GM23338 (cell line): ENCODE results near the gene BRF1. TPM values are rescaled to one million over a fixed set of nuclear protein-coding genes. Genes with fewer than 3 reads are reported as not detected.

Experiments used
- ATAC-seq: fragments of 200-7000 bp; cut with Tn5 transposase; 3 replicates; pipeline ENCODE4 v1.9.1; 2020
- DNase-seq: peaks from one replicate; pipeline ENCODE4 v3.0.0-alpha.2; 2015; ENCODE audit warnings: low spot score
- H2AFZ ChIP-seq: fragments of 200-600 bp; sonication (generic); 2 replicates; pipeline ENCODE4 v1.8.0; 2016; ENCODE audit warnings: antibody characterized with exemption, mild to moderate bottlenecking, moderate library complexity
- H3F3A ChIP-seq: fragments of 200-600 bp; sonication (generic); replicated peaks from 2 replicates; pipeline ENCODE4 v1.8.0; 2017; ENCODE audit warnings: antibody characterized with exemption, mixed run types, low read depth
- H3K27ac ChIP-seq: fragments of 200-600 bp; sonication (generic); 2 replicates; pipeline ENCODE4 v1.6.1; 2016; ENCODE audit warnings: low read depth
- H3K27me3 ChIP-seq: fragments of 200-600 bp; sonication (generic); 2 replicates; pipeline ENCODE4 v1.8.0; 2016; ENCODE audit warnings: mild to moderate bottlenecking, mixed run types, moderate library complexity; ENCODE audit not compliant: insufficient read depth
- H3K36me3 ChIP-seq: fragments of 200-600 bp; sonication (generic); 2 replicates; pipeline ENCODE4 v1.8.0; 2016; ENCODE audit warnings: mild to moderate bottlenecking; ENCODE audit not compliant: insufficient read depth
- H3K4me1 ChIP-seq: fragments of 200-600 bp; sonication (generic); 2 replicates; pipeline ENCODE4 v1.8.0; 2016; ENCODE audit warnings: mild to moderate bottlenecking, moderate library complexity; ENCODE audit not compliant: insufficient read depth
- H3K4me2 ChIP-seq: fragments of 200-600 bp; sonication (generic); 2 replicates; pipeline ENCODE4 v1.7.1; 2017; ENCODE audit warnings: mixed run types
- H3K4me3 ChIP-seq: fragments of 200-600 bp; sonication (generic); 2 replicates; pipeline ENCODE4 v1.6.1; 2016; ENCODE audit warnings: mixed run types
- H3K79me2 ChIP-seq: fragments of 200-600 bp; sonication (generic); replicated peaks from 2 replicates; pipeline ENCODE4 v1.8.0; 2017; ENCODE audit warnings: mild to moderate bottlenecking; ENCODE audit not compliant: insufficient read depth
- H3K9me2 ChIP-seq: fragments of 200-600 bp; sonication (generic); 2 replicates; pipeline ENCODE4 v1.8.0; 2017; ENCODE audit not compliant: insufficient read depth
- H4K20me1 ChIP-seq: fragments of 200-600 bp; sonication (generic); replicated peaks from 2 replicates; pipeline ENCODE4 v1.8.0; 2017; ENCODE audit warnings: mild to moderate bottlenecking; ENCODE audit not compliant: insufficient read depth
- H3K27ac Mint-ChIP-seq: 2 replicates; pipeline ENCODE4 v1.8.0; 2020; ENCODE audit warnings: inconsistent platforms, mild to moderate bottlenecking, moderate library complexity, mixed read lengths
- H3K27me3 Mint-ChIP-seq: 3 replicates; pipeline ENCODE4 v1.8.0; 2022; ENCODE audit warnings: low read depth, mild to moderate bottlenecking, moderate library complexity, mixed read lengths, inconsistent platforms; ENCODE audit not compliant: insufficient read depth, poor library complexity
- H3K36me3 Mint-ChIP-seq: 3 replicates; pipeline ENCODE4 v1.8.0; 2021; ENCODE audit warnings: low read depth, mild to moderate bottlenecking, inconsistent platforms, moderate library complexity, mixed read lengths
- H3K4me1 Mint-ChIP-seq: 3 replicates; pipeline ENCODE4 v1.8.0; 2020; ENCODE audit warnings: mild to moderate bottlenecking, inconsistent platforms, mixed read lengths
- H3K4me3 Mint-ChIP-seq: 3 replicates; pipeline ENCODE4 v1.8.0; 2021; ENCODE audit warnings: moderate library complexity, mild to moderate bottlenecking, inconsistent platforms, mixed read lengths
- H3K9me3 Mint-ChIP-seq: 3 replicates; pipeline ENCODE4 v1.8.0; 2020; ENCODE audit warnings: moderate library complexity, mild to moderate bottlenecking, inconsistent platforms, mixed read lengths
- CREB1 ChIP-seq: fragments of 250-450 bp; sonication (Bioruptor Pico); IDR thresholded peaks from 2 replicates; pipeline ENCODE4 v1.5.0; 2020; ENCODE audit warnings: low read depth, mild to moderate bottlenecking, moderate library complexity
- CTCF ChIP-seq, 2 experiments: fragments of 200-600 bp in 1 of 2; sonication (generic) in 1 of 2; conservative IDR thresholded peaks; 2 replicates each; pipeline versions ENCODE4 v1.5.1 to v1.6.1; 2016 to 2017; ENCODE audit warnings: antibody characterized with exemption in 2 of 2, low read depth in 2 of 2, mild to moderate bottlenecking in 2 of 2, moderate library complexity in 1 of 2
- ETS1 ChIP-seq: IDR thresholded peaks from 2 replicates; pipeline ENCODE4 v1.6.1; 2016; ENCODE audit warnings: antibody characterized with exemption
- EZH2 ChIP-seq: fragments of 200-600 bp; sonication (generic); IDR thresholded peaks from one replicate; pipeline ENCODE4 v1.8.0; 2017; ENCODE audit warnings: antibody characterized with exemption, mild to moderate bottlenecking, low read depth; ENCODE audit not compliant: unreplicated experiment
- EZH2phosphoT487 ChIP-seq: fragments of 200-600 bp; sonication (generic); IDR thresholded peaks from one replicate; pipeline ENCODE4 v1.8.1; 2018; ENCODE audit warnings: antibody characterized with exemption; ENCODE audit not compliant: unreplicated experiment
- JUNB ChIP-seq: IDR thresholded peaks from one replicate; pipeline ENCODE4 v1.6.1; 2016; ENCODE audit warnings: antibody characterized with exemption; ENCODE audit not compliant: unreplicated experiment
- NANOG ChIP-seq: IDR thresholded peaks from 2 replicates; pipeline ENCODE4 v1.6.1; 2016; ENCODE audit warnings: antibody characterized with exemption, borderline replicate concordance
- POLR2AphosphoS5 ChIP-seq: IDR thresholded peaks from 2 replicates; pipeline ENCODE4 v1.6.1; 2016; ENCODE audit warnings: antibody characterized with exemption, low read depth
- REST ChIP-seq: IDR thresholded peaks from one replicate; pipeline ENCODE4 v1.6.1; 2018; ENCODE audit warnings: antibody characterized with exemption; ENCODE audit not compliant: unreplicated experiment
- STAT1 ChIP-seq: IDR thresholded peaks from one replicate; pipeline ENCODE4 v1.6.1; 2016; ENCODE audit warnings: antibody characterized with exemption; ENCODE audit not compliant: unreplicated experiment
- ZNF114 ChIP-seq: fragments of 250-450 bp; sonication (Bioruptor Pico); IDR thresholded peaks from 2 replicates; pipeline ENCODE4 v1.5.0; 2020; ENCODE audit warnings: mild to moderate bottlenecking, moderate library complexity
- ZNF331 ChIP-seq: fragments of 250-450 bp; sonication (Bioruptor Pico); IDR thresholded peaks from 2 replicates; pipeline ENCODE4 v1.5.0; 2020; ENCODE audit warnings: low read depth, mild to moderate bottlenecking, moderate library complexity
- polyA plus RNA-seq: library from polyadenylated mRNA; unstranded; fragments of >200 nt; fragmentation: Nextera tagmentation; extraction: Ambion mirVana; gene quantifications from 2 replicates; pipeline ENCODE4 v1.2.1, GENCODE V29; 2016
- total RNA-seq: library from RNA; depleted of rRNA; stranded (reverse); fragments of >200 nt; shearing (Covaris generic); gene quantifications from 2 replicates; pipeline ENCODE4 v1.2.3, GENCODE V29; 2014

The BRF1 gene
- total and polyA plus RNA-seq, 2 experiments from 2014 or later, result 8.6 to 29.9 TPM

GRCh38 chr14:105195051-105195450, 105.8 kb downstream of the BRF1 start:
- H3K36me3 ChIP-seq, result no peaks in the 10 kb centered on the region
- no peaks in the 10 kb centered on the region for H3K9me3 Mint-ChIP-seq
- H3K4me3 ChIP-seq, result no peak overlapping the region
- TF ChIP-seq STAT1, result no peak
- TF ChIP-seq REST, result no peak
- no peak overlapping the region for H3K27ac ChIP-seq
- H3K79me2 ChIP-seq, result no peaks in the 10 kb centered on the region
- H3K4me3 Mint-ChIP-seq, result no peak overlapping the region
- H3K4me1 ChIP-seq, result no peaks in the 10 kb centered on the region; the same call in 1 of the 2 replicates
- DNase-seq, result no peak
- peaks cover 14% of the 10 kb centered on the region; the same call in 2 of the 3 replicates for H3K4me1 Mint-ChIP-seq
- H4K20me1 ChIP-seq, result no peaks in the 10 kb centered on the region
- H3K27me3 Mint-ChIP-seq, result peaks cover 31% of the 10 kb centered on the region
- H3K9me2 ChIP-seq, result no peaks in the 10 kb centered on the region
- H3K27me3 ChIP-seq, result peaks cover 14% of the 10 kb centered on the region; the same call in 1 of the 2 replicates
- H3K27ac Mint-ChIP-seq, result no peak overlapping the region
- no peak for ATAC-seq
- H2AFZ ChIP-seq, result no peak overlapping the region
- H3K4me2 ChIP-seq, result no peak overlapping the region
- no peaks in the 10 kb centered on the region for H3K36me3 Mint-ChIP-seq
- H3F3A ChIP-seq, result no peaks in the 10 kb centered on the region

GRCh38 chr14:105193916-105194782, 106.7 kb downstream of the BRF1 start:
- no peak for DNase-seq
- no peak overlapping the region for H2AFZ ChIP-seq
- Mint-ChIP-seq H3K9me3 (no peaks in the 10 kb centered on the region; the same call in 2 of the 3 replicates), H3K36me3 (no peaks in the 10 kb centered on the region), H3K4me1 (peaks cover 14% of the 10 kb centered on the region; the same call in 2 of the 3 replicates), H3K27ac (no peak overlapping the region), H3K27me3 (peaks cover 31% of the 10 kb centered on the region), H3K4me3 (no peak overlapping the region)
- H3K4me3 ChIP-seq, result no peak overlapping the region
- H3F3A ChIP-seq, result no peaks in the 10 kb centered on the region
- H3K27me3 ChIP-seq, result peaks cover 14% of the 10 kb centered on the region; the same call in 1 of the 2 replicates
- no peak for ATAC-seq
- no peak overlapping the region for H3K4me2 ChIP-seq
- H3K4me1 ChIP-seq, result no peaks in the 10 kb centered on the region; the same call in 1 of the 2 replicates
- no peak overlapping the region for H3K27ac ChIP-seq
- H3K36me3 ChIP-seq, result no peaks in the 10 kb centered on the region
- no peaks in the 10 kb centered on the region for H4K20me1 ChIP-seq
- H3K9me2 ChIP-seq, result no peaks in the 10 kb centered on the region
- no peaks in the 10 kb centered on the region for H3K79me2 ChIP-seq
- TF ChIP-seq ZNF114 (no peak), ZNF331 (CRISPR knock-in tag) (no peak), EZH2phosphoT487 (no peak), STAT1 (no peak), REST (no peak), ETS1 (no peak), NANOG (no peak), EZH2 (no peak), JUNB (no peak), POLR2AphosphoS5 (no peak), CTCF (conservative IDR thresholded peaks at IDR 0.05; ENCODE audit: low read depth in 2 of 2) (no peak), CREB1 (CRISPR knock-in tag) (no peak)
